GM19035 (cell line): Measurements from ENCODE around the gene ZWILCH.
"Not testable (repeated sequence)": the region's sequence is repeated elsewhere in the genome, so short reads cannot be mapped to it uniquely, and the experiment has no call there.

Source experiments
- ATAC-seq: cut with Tn5 transposase; IDR thresholded peaks from one replicate; pipeline ENCODE4 v1.9.1; 2021; ENCODE audit not compliant: unreplicated experiment

The ZWILCH gene

DNA sequence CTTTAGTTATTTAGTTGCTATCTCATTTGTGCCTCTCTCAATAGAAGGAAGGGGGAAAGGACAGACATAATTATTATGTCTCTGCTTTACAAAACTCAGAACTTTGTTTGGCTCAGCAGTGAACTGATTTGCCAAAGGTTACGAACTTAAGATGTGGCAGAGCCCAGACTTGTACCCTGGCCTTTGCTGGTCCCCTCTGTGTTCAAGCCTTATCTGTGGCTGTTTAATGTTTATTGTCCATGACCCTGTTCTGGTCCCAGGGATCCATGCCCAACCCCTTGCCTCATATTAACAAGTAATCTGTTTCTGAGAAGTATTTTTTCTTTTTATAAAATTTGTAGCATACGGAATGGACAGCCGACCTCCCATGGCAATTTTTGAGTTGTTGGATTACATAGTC, 18.2 kb upstream of the ZWILCH start:
- ATAC-seq: no peak

DNA sequence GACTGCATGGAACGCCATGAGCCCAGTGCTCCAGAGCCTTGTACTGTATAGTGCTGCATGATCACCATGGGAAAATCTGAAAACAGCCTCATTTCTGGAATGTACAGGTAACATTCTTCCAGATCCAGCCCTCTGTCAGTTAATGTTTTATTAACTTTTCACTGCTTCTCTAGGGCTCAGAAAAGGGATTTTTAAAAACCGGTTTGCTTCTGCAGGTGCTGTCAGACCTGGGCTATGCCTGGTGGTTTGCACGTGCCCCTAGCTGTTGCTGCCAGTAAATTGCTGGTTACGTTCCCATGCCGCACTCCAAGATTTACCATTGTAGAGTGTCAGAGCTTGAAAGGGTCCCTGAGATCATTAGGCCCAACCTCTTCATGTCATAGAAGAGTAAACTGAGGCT, 16.6 kb upstream of the ZWILCH start:
- ATAC-seq: no peak

DNA sequence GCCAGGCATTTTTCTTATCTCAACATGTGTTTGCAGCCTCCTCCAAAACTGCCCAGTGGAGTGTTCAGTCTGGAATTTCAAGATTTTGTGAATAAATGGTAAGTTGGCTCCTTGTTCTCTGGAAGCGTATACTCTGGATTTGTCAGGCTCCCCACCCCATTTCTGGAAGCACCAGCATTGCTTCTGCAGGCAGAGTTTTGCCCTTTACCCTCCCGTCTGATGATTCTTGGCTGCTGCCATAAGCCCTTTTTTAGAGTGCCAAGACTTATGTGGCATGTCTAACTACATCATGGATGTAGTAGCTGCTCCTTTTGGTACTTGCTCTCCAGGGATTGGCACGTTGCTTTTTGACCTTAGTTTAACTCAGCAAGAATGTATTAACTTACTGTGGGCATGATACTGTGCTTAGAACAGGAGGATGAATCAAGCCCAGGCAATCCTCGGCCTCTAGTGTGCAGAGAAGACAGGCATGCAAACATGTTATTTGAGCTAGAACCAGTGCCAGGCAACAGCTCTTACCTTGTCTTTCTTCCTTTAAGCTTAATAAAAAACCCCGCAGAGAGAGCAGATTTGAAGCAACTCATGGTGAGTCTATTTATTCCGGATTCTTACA, 15.8 kb upstream of the ZWILCH start:
- ATAC-seq: no peak

DNA sequence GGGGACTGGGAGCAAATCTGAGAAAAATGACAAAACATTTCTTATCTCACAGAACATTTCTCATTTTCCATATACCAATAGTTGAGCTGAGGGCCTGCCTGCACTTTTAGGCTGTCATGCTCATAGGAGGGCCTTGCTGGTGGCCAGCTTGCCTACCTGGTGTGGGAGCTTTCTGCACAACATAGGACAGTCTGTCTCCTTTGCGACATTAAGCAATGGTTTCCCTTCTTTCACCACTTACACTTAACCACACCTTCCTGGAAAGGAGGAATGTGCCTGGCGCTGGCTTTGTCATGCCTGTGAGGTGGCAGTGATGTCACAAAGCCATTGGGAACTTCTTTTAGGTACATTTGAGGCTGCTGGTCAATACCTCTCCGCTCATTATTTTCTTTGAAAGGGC, 13.3 kb upstream of the ZWILCH start:
- no peak for ATAC-seq

DNA sequence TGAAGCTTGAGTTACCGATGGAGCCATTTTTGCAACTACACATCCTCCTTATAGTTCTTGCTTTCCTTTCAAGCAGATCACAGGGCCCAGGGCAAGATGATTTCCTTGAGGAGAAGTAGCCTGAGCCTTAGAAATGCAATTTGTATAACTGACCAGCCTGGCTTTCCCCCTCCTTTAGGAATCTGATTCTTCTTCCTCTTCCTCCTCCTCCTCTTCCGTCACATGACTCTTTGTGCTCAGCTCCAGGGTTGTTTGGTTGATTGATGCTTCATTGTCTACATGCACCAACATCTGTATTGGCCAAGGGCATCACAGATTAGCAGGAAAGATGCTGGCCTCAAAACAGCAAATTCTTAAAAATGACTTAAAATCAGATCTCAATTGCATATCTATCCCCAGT, 10.9 kb upstream of the ZWILCH start:
- no peak for ATAC-seq

DNA sequence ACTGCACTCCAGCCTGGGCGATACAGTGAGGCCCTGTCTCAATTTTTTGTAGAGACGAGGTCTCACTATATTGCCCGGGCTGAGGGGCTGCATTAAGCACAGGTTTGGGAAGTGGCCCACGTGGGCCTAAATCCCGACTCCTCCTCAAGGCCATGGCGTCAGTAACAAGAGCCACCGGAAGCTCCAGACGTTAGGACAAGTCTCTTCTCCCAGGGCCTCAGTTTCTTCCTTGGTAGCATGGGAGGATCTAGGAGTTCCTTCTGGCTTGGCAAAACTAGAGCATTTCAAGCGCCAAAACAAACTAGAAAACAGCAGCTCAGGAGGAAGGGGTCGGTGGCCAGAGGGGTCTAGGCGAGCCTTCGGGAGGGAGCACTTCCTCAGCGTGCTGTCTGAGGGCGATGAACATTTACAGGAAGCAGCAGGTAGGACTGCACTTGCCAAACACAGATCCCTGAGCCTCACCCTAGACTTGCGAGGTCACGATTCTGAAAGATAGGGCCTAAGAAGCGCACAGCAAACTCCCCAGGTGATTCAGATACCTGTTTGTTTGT, 8.1 kb upstream of the ZWILCH start:
- no peak for ATAC-seq

GRCh38 chr15:66497502-66498455, 7.3 kb upstream of the ZWILCH start, which contains the start of gene SNAPC5:
SNAPC5 (minus strand) TSS chr15:66497762; CDS start chr15:66497731, 31 bp downstream.
- peak; percentile 91 for ATAC-seq

GRCh38 chr15:66498501-66499386, 6.4 kb upstream of the ZWILCH start:
- ATAC-seq: no peak

GRCh38 chr15:66500346-66500745, 4.8 kb upstream of the ZWILCH start:
- not testable (repeated sequence) for ATAC-seq

DNA sequence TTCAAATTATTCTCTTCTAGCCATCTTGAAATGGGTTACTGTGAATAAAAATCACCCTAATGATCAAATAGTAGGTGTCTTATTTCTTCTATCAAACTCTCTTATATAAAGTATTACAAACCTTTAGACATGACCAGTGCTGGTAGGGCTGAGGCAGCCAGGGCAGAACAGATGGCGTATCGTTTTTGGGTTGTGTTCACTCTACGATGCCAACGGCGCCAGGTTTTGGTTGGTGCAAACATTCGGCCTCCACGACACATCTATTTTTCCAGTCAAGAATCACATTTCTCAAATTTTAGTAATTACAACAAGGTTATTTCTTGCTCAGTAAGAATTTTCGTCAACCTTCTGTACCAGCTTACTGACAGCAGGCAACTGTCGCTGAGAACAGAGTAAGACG, 2.6 kb upstream of the ZWILCH start:
- ATAC-seq: no peak

- ATAC-seq: not testable (repeated sequence)
Measured at GRCh38 chr15:66503041-66503648, 2.0 kb upstream of the ZWILCH start.

DNA sequence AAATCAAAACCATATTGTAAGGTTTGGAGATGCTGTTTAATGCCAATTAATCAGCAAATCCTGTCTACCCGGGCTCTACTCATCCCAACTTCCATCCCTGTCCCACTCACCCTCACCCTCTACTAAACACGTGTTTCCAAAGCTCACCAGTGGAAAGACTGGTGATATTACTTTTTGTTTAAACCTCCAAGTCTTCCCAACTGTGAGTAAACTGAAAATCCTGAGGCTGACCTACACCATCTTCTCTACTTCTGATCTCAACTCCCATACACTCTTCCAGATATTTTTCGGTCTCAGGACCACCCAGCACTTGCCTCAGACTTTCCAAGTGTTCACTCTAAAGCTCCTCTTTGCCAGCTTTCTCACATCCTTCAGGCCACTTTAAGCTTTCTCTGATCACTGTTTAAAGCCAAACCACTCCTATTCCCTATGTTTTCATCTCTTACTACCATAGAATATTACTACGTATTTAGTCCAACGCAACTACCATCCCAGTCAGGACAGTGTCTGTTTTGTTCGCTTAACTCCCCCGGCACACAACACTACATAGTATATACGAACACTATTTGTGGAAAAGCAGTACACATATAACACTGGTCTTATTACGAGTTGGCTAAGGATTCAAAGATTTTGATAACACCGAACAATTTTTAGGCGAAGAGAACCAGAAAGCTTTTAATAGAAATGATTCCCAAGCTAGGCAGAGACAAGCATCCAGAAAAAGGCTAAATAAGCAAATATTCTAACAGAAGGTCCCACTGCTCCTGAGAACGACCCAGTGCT, 1.2 kb upstream of the ZWILCH start:
- no peak for ATAC-seq

GRCh38 chr15:66505430-66505811, 295 bp downstream of the ZWILCH start:
- ATAC-seq: peak; percentile 1

- no peak for ATAC-seq
Measured at GRCh38 chr15:66505818-66506217, 692 bp downstream of the ZWILCH start.

DNA sequence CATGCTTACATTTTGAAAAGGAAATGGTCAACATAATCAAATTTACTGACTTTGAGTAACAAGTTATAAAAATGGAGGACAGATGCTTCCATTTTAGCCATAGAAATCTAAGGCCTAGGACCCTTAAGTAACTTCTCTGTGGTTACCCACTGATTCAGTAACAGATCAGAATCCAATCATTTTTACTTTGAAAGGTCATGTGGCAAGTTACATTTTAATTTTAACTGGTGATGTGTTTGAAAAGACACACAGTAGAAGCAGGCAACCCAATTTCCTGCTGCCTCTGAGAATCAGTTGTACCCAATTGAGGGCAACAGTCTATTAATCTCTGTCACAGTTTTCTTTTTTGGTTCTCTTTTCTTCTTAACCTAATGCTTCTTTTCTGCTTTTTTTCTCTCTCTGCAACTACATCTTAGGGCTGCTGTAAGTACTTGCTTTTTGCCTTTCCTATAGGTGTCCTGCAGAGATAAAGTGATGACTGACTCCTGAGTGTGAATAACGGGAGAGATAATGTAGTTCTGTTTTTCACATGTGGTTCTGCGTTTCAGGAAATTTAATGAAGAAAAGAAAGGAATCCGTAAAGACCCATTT, 3.3 kb downstream of the ZWILCH start:
- ATAC-seq: no peak

DNA sequence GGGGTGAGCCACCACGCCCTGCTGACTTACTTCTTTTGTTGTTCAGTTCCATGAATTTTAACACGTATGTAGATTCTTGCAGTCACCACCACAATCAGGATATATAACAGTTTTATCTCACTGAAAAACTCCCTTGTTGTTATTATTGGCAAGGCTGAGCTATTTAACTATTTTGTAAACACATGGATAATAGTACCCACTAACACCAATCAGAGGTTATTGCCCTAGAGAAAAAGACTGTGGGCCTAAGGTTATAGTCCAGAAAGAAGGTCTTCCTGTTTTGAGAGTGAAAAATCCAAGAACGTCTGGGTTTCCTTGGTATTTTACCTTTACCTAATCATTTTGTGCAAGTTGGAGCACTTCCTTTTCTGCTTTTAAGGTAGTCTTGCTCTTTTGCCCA, 9.5 kb downstream of the ZWILCH start:
- ATAC-seq: no peak

- no peak for ATAC-seq
Measured at GRCh38 chr15:66515901-66516322, 10.8 kb downstream of the ZWILCH start.

DNA sequence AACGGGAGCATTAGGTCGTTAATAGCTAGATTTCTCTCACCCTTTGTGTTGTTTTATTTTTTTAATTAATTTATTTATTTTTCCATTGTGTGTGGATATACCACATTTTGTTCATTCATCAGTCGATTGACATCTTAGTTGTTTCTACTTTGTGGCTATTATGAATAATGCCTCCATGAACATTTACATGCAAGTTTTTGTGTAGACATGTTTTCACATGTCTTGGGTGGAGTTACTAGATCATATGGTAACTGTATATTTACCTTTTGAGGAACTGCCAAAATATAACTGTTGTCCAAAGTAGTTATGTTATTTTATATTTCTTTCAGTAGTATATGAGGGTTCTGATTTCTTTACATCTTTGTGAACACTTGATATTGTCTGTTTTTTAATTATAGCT, 18.8 kb downstream of the ZWILCH start:
- ATAC-seq: no peak

DNA sequence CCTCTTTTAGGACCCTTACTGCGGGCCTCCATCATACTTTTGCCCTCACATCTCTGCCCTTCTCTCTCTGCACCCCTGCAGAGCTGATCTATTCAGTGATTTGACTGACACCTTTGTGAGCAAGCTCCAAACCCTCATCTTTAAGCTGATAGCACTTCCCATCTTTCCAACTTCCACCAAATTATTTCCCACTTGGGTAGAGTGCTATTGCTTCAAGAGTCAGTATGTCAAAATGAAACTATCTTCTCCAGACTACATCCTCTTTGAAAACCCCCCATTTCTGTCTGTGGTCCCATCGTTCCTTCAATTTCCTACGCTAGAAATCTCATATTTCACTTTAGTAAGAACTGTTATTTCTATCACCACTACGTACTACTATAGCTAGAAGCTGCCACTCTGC, 19.7 kb downstream of the ZWILCH start:
- no peak for ATAC-seq
